ENCODE measurements around the gene OR10G7.

The OR10G7 gene, protein sequence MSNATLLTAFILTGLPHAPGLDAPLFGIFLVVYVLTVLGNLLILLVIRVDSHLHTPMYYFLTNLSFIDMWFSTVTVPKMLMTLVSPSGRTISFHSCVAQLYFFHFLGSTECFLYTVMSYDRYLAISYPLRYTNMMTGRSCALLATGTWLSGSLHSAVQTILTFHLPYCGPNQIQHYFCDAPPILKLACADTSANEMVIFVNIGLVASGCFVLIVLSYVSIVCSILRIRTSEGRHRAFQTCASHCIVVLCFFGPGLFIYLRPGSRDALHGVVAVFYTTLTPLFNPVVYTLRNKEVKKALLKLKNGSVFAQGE

DNA sequence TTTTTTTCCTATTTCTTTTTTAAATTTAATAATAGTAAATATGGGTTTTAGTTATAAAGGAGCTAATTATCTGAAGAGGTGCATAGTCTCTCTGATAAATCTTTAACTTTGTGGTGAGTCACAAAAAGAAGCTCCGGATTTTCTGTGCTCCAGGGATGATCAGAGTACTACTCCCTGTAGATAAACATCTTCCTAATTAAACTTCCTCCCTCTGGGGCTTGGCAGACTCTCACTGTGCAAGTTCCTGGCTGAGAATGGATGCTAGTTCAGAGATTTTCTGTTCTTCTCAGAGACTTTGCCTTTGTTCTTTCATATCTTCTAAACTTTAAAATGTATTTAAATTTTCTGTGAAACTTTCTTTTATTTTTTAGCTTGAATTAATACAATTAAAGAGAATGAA is at the start of gene OR10G7:
OR10G7 (minus strand) TSS at position 72 of the 400 bp plus-strand sequence. CDS start 2,324 bp downstream, outside the sequence.
- no peak for DNase-seq

- DNase-seq: peak; percentile 40 to 72
Measured at GRCh38 chr11:124085997-124086846, 45.1 kb upstream of the OR10G7 start.

DNA sequence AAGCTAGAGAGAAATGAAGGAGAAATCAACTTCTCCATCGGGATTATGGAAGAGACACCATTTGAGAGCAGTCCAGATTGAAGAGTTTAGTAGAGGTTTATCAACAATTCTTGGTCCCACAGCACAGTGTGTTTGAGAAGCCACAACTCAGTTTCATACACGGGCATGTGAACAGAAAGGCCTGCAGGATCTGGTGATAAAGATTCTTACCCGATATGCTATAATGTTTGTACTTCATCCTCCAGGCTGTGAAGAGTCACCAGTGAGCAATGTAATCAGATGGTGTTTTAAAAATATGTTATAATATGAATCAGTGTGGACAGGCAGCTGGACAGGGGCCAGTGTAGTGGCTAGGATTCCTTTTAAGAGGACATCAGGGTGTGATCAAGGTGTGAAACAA is 44.5 kb upstream of the OR10G7 start:
- DNase-seq: no peak

GRCh38 chr11:124082371-124082770 is 41.2 kb upstream of the OR10G7 start:
- no peak for DNase-seq

DNA sequence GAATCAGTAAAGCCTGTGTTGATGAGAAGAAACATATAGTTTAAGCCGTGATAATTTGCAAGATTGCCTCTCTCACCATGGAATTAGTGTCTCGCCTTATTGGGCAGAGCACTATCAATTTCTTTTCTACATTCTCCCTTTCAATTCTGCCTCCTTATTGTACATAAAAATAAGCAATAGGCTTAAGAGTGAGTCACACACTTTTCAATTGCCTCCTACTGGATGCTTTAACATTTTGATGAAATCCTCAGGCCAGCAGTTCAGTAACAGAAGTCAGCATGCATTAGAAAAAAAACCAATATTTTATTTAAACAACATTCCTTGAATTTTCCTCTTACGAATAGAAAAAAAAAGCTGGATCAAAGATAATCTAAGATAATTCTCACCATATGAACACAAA is 40.4 kb upstream of the OR10G7 start:
- DNase-seq: no peak

DNA sequence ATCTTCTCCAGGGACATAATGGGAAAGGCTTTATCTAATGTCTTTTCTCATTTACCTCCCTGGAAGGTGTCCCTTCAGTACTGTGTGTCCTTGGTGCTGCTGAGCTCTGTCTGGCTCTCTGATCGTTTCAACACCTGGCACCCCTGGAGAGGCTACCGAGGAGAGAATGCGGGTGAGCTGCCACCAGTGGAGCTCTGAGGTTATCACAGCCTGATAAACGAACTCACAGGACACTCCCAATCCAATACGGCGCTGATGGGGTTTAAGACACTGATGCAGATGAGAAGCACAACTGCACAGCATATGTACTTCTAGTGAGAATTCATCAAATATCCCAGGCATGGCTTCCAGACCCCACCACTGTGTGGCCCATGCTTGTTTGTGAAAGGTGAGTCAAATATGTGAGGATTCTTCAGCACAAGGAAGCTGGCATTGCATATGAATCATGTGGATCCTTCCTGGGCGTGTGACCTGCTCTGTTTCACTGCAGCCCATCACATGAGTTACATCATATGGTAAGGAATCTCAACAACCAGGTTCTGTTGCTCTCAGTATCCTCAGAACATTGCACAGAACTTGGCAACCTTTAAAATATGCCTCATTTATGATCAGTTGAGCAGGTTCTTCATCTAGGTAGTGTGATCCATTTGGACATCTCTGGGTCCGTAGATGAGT is 39.3 kb upstream of the OR10G7 start:
- no peak for DNase-seq

DNA sequence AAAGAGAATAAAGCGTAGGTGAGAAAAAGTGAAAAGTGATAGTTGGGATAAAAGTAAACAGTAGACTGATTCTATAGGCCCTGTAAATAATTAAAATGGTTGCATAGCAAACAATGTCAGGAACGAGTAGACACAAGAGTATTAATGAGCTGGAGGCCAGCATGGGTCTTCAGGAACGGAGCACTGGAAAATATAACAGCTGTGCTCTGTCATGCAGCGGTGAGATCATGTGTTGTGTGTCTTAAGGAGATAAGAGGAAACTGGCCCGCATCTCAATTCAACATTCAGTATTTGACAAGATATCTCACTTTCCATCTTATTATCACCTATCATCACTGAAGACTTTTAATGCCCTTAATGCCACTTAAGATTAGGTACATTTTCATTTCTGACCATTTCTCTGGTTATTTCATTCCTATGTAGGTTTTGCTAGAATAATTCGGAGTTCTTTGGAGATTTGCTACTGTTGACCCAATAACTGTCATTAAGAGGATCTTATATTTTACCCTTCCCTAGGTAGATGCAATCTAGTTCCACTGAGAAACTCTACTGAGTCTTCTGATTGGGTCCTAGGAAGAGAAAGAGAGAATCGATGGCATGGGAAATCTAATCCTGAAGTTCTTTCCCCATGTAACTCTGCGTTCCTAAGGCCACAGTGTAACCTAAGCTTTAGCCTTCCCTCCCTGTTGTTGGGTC is 38.7 kb upstream of the OR10G7 start:
- DNase-seq: no peak

DNA sequence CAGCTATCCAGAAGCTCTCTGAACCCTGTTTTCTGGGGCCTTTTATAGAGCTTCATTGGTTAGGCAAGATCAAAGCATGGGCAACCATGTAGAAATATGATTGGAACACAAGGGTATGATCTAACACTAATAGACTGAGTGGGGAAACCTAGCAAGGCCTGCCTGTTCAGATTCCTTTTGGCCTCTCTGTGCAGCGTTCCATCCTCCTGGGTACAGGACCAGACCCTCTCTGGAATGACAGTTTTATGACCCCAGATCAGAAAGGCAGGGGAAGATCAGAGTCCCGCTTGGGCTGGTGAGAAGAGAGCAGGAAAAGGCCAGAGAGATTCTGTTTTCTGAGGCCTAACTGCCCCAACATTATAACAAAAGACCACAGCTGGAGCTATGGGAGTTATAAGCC is 37.5 kb upstream of the OR10G7 start:
- no peak for DNase-seq

GRCh38 chr11:124077266-124077665 is 36.1 kb upstream of the OR10G7 start:
- no peak for DNase-seq

GRCh38 chr11:124075841-124076651 is 34.9 kb upstream of the OR10G7 start:
- peak; percentile 25 to 64 for DNase-seq

- no peak for DNase-seq
Measured at GRCh38 chr11:124075492-124075840, 34.3 kb upstream of the OR10G7 start.

DNA sequence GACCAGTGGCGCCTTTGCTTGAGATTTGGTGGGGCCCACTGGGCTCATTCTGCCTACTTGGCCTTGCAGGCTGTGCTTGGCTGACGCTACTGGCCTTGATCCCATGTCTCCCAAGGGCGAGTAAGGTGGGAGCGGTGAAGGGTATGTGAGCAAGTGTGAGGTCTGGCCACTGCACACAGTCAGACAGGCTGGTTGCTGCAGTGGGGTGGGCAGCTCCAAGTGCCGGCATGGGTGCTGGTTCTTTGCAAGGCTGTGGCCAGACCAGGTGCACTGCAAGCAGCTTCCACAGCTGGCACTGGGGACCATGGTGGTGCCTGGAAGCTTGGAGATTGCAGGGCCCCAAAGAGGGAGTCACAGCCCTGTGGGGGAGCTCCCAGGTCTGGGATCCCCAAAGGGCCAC is 33.4 kb upstream of the OR10G7 start:
- no peak for DNase-seq

GRCh38 chr11:124072147-124072546 is 31.0 kb upstream of the OR10G7 start:
- DNase-seq: no peak

GRCh38 chr11:124071623-124071948 is 30.5 kb upstream of the OR10G7 start:
- peak in 1 of 2 experiments; percentile 17 for DNase-seq

- DNase-seq: peak; percentile 46 to 75
Measured at GRCh38 chr11:124070915-124071622, 29.9 kb upstream of the OR10G7 start.

- peak; percentile 89 to 96 for DNase-seq
Measured at GRCh38 chr11:124069429-124070401, 28.6 kb upstream of the OR10G7 start.

- DNase-seq: no peak
Measured at GRCh38 chr11:124068601-124069110, 27.5 kb upstream of the OR10G7 start.

- no peak for DNase-seq
Measured at GRCh38 chr11:124052966-124053365, 11.8 kb upstream of the OR10G7 start.

- peak in 1 of 2 experiments; percentile 11 for DNase-seq
Measured at GRCh38 chr11:124050748-124051147, 9.6 kb upstream of the OR10G7 start.

DNA sequence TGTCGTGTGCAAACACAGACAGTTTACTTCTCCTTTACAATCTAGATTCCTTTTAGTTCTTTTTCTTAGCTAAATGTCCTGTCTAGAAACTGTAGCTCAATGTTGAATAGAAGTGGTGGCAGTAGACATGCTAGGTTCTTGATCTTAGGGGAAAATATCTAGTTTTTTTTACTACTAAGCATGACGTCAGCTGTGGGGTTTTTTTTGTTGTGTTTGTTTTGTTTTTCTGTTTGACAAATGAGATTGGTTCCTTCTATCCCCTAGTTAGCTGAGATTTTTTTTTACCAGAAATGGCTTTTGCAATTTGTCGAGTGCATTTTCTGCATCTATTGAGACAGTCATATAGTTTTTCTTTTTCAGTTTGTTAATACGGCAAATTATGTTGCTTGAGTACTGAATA is 2.3 kb upstream of the OR10G7 start:
- no peak for DNase-seq

Data from NCI-H524 (cell line).